ENCODE measurements around the gene L1CAM. TPM values are rescaled to one million over a fixed set of nuclear protein-coding genes. Genes with fewer than 3 reads are reported as not detected.
A peak's percentile ranks its signal among the peaks of the same experiment; 100 is the strongest.

The L1CAM gene
- total and polyA plus RNA-seq, 9 of the 15 experiments (the other 6 are each of a cell fraction or from before 2014, with no cell fraction given), result 0.09 to 0.86 (median 0.26) TPM; not detected in 3

- Histone ChIP-seq H3K9ac (ENCODE audit: insufficient read depth in 1 of 2, low read depth in 2 of 2, low read length in 2 of 2) (0 out of 4 replicates have a peak overlapping the region, but pooled peaks of 1 of the 2 experiments have one; percentile 26), H2AFZ (ENCODE audit: low read depth, low read length) (no peak overlapping the region), H3K9me1 (ENCODE audit: control insufficient read depth, insufficient read depth, low read length) (no peaks in the 10 kb centered on the region), H3K36me3 (ENCODE audit: control insufficient read depth, insufficient read depth, low read length) (no peaks in the 10 kb centered on the region), H3K27me3 (ENCODE audit: control insufficient read depth in 2 of 2, insufficient read depth in 2 of 2, low read length in 2 of 2) (peaks cover 0 to 28% of the 10 kb centered on the region in 2 experiments; a peak in 2 of 5 replicates), H3K9me3 (replicated peaks; ENCODE audit: control insufficient read depth, insufficient read depth, low read depth, low read length) (no peaks in the 10 kb centered on the region), H3K4me2 (ENCODE audit: insufficient read depth, low read length) (no peak overlapping the region), H3K4me1 (replicated peaks in 1 of 2; ENCODE audit: control insufficient read depth in 2 of 2, insufficient read depth in 2 of 2, low read length in 2 of 2) (peaks cover 10 to 55% of the 10 kb centered on the region in 2 experiments), H3K4me3 (no peak overlapping the region), H4K20me1 (replicated peaks; ENCODE audit: control insufficient read depth, insufficient read depth, low read length) (peaks cover 6% of the 10 kb centered on the region; the same call in 1 of the 2 replicates), H3K79me2 (ENCODE audit: control insufficient read depth, insufficient read depth, low read length) (no peaks in the 10 kb centered on the region), H3K27ac (ENCODE audit: extremely low read depth, low read depth, low read length) (no peak overlapping the region)
- POLR2A ChIA-PET, result interaction anchor here (0.6 kb wide), 1 partner anchor 20 kb away, joined by 3 read pairs; no protein-coding TSS in a partner anchor
- intact Hi-C loops (cut with micrococcal nuclease), result no loop called here
- in situ Hi-C loops (cut with MboI), result no loop called here
- peak; percentile 45; the same call in 1 of the 3 replicates for ATAC-seq
- no TSS peak for BruUV-seq (replicated peaks)
- DNase-seq (ENCODE audit: extremely low read depth in 1 of 4, low spot score in 3 of 4), result peak in 2 of 4 experiments; percentile 55 to 56
- 19% methylated on average over 6 of the region's 32 CpGs for WGBS (ENCODE audit: insufficient coverage, low coverage, missing lambda C conversion rate)
- TF ChIP-seq, protein P1, sequence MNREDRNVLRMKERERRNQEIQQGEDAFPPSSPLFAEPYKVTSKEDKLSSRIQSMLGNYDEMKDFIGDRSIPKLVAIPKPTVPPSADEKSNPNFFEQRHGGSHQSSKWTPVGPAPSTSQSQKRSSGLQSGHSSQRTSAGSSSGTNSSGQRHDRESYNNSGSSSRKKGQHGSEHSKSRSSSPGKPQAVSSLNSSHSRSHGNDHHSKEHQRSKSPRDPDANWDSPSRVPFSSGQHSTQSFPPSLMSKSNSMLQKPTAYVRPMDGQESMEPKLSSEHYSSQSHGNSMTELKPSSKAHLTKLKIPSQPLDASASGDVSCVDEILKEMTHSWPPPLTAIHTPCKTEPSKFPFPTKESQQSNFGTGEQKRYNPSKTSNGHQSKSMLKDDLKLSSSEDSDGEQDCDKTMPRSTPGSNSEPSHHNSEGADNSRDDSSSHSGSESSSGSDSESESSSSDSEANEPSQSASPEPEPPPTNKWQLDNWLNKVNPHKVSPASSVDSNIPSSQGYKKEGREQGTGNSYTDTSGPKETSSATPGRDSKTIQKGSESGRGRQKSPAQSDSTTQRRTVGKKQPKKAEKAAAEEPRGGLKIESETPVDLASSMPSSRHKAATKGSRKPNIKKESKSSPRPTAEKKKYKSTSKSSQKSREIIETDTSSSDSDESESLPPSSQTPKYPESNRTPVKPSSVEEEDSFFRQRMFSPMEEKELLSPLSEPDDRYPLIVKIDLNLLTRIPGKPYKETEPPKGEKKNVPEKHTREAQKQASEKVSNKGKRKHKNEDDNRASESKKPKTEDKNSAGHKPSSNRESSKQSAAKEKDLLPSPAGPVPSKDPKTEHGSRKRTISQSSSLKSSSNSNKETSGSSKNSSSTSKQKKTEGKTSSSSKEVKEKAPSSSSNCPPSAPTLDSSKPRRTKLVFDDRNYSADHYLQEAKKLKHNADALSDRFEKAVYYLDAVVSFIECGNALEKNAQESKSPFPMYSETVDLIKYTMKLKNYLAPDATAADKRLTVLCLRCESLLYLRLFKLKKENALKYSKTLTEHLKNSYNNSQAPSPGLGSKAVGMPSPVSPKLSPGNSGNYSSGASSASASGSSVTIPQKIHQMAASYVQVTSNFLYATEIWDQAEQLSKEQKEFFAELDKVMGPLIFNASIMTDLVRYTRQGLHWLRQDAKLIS (CRISPR knock-in tag; IDR thresholded peaks at IDR 0.05), result no peak
- TF ChIP-seq KDM2B (CRISPR knock-in tag; IDR thresholded peaks at IDR 0.05), result no peak
- TF ChIP-seq KDM5B (IDR thresholded peaks at IDR 0.05; ENCODE audit: insufficient replicate concordance, low read depth, low read length), result peak; percentile 4
- no peak for TF ChIP-seq ZNF224 (CRISPR knock-in tag; IDR thresholded peaks at IDR 0.05)
- peak; percentile 43; the same call in 1 of the 2 replicates for TF ChIP-seq ZNF263 (CRISPR knock-in tag; IDR thresholded peaks at IDR 0.05; ENCODE audit: borderline replicate concordance)
- FAIRE-seq, result no peak
- CTCF ChIA-PET (ENCODE audit: low intra/inter-chr PET ratio), result no interaction called here
Observed at GRCh38 chrX:153885208-153885787, 675 bp downstream of the L1CAM start.

All from K562 (cell line).